Hepatocyte (in vitro differentiated cells): Measurements from ENCODE around the gene PINLYP. TPM values are rescaled to one million over a fixed set of nuclear protein-coding genes. Genes with fewer than 3 reads are reported as not detected.

Source experiments
- DNase-seq: peaks from one replicate; pipeline ENCODE4 v3.0.0-alpha.2; 2016; ENCODE audit warnings: low spot score
- H2AFZ ChIP-seq: fragments of 200-600 bp; sonication (generic); 2 replicates; pipeline ENCODE4 v1.6.0; 2016; ENCODE audit warnings: antibody characterized with exemption, mild to moderate bottlenecking
- H3K27ac ChIP-seq: fragments of 200-600 bp; sonication (generic); 2 replicates; pipeline ENCODE4 v1.5.1; 2016; ENCODE audit warnings: mild to moderate bottlenecking
- H3K27me3 ChIP-seq: fragments of 200-600 bp; sonication (generic); 2 replicates; pipeline ENCODE4 v1.6.1; 2016
- H3K36me3 ChIP-seq: fragments of 200-600 bp; sonication (generic); replicated peaks from 2 replicates; pipeline ENCODE4 v1.5.1; 2016; ENCODE audit warnings: low read depth; ENCODE audit not compliant: insufficient read depth
- H3K4me1 ChIP-seq: fragments of 200-600 bp; sonication (generic); 2 replicates; pipeline ENCODE4 v1.5.1; 2016; ENCODE audit warnings: mild to moderate bottlenecking, moderate library complexity; ENCODE audit not compliant: insufficient read depth
- H3K4me2 ChIP-seq: fragments of 200-600 bp; sonication (generic); 2 replicates; pipeline ENCODE4 v1.6.0; 2016
- H3K4me3 ChIP-seq: fragments of 200-600 bp; sonication (generic); 2 replicates; pipeline ENCODE4 v1.5.1; 2016; ENCODE audit warnings: mild to moderate bottlenecking
- H3K79me2 ChIP-seq: fragments of 200-600 bp; sonication (generic); 2 replicates; pipeline ENCODE4 v1.6.0; 2017; ENCODE audit warnings: mild to moderate bottlenecking
- H3K9me2 ChIP-seq: fragments of 200-600 bp; sonication (generic); replicated peaks from 2 replicates; pipeline ENCODE4 v1.6.0; 2017; ENCODE audit warnings: mild to moderate bottlenecking; ENCODE audit not compliant: insufficient read depth
- H3K9me3 ChIP-seq: fragments of 200-600 bp; sonication (generic); 2 replicates; pipeline ENCODE4 v1.5.1; 2016; ENCODE audit warnings: low read depth, mild to moderate bottlenecking
- H4K20me1 ChIP-seq: fragments of 200-600 bp; sonication (generic); 2 replicates; pipeline ENCODE4 v1.6.0; 2016; ENCODE audit warnings: mild to moderate bottlenecking; ENCODE audit not compliant: insufficient read depth, poor library complexity, severe bottlenecking
- EZH2 ChIP-seq: fragments of 200-600 bp; sonication (generic); IDR thresholded peaks from 2 replicates; pipeline ENCODE4 v1.6.1; 2016; ENCODE audit warnings: antibody characterized with exemption, mild to moderate bottlenecking, borderline replicate concordance
- EZH2phosphoT487 ChIP-seq: fragments of 200-600 bp; sonication (generic); IDR thresholded peaks from one replicate; pipeline ENCODE4 v1.6.1; 2018; ENCODE audit warnings: antibody characterized with exemption, mild to moderate bottlenecking, low read depth, moderate library complexity; ENCODE audit not compliant: unreplicated experiment, severe bottlenecking
- WGBS: methylation state at CpG from one replicate; pipeline ENCODE4 v1.1.6; 2016; ENCODE audit warnings: low lambda C conversion rate; ENCODE audit errors: missing lambda C conversion rate; 5-methylcytosine and 5-hydroxymethylcytosine counted together
- polyA plus RNA-seq: library from polyadenylated mRNA; unstranded; fragments of >200 nt; fragmentation: Nextera tagmentation; extraction: Ambion mirVana; gene quantifications from 2 replicates; pipeline ENCODE4 v1.2.1, GENCODE V29; 2016
- total RNA-seq: library from RNA; depleted of rRNA; stranded (reverse); fragments of >200 nt; gene quantifications from 2 replicates; pipeline ENCODE4 v1.2.3, GENCODE V29; 2014
- TF ChIP-seq, protein P1 (sequence below): fragments of 200-600 bp; sonication (generic); IDR thresholded peaks from 2 replicates; pipeline ENCODE4 v1.5.1; 2016; ENCODE audit warnings: antibody characterized with exemption, mild to moderate bottlenecking; ENCODE audit not compliant: poor library complexity

The PINLYP gene
- total and polyA plus RNA-seq, 2 experiments from 2014 or later, result 4.6 to 11.4 TPM

DNA sequence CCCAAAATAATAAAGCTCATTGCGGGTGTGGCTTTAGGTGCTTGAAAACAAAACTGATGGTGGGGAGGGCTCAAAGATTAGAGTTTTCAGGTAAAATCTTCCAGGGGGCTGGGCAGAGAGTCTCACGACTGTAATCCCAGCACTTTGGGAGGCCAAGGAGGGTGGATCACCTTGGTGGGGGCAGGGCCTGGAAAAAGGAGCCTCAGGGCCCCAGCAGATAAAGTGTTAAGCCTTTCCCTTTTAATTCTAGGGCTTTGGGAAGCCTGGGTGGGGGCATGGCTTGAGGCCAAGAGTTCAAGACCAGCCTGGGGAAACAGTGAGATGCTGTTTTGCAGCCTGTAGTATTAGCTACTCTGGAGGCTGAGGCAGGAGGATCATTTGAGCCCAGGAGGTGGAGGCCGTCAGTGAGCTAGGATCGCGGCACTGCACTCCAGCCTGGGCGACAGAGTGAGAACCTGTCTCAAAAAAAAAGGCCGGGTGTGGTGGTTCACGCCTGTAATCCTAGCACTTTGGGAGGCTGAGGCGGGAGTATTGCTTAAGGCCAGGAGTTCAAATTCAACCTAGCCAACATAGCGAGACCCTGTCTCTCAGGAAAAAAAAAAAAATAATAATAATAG lies 18.6 kb downstream of the PINLYP start:
- no peaks in the 10 kb centered on the region for H3K9me2 ChIP-seq
- no peak overlapping the region for H2AFZ ChIP-seq
- peak overlapping the region; percentile 100 for H3K4me2 ChIP-seq
- no peak for TF ChIP-seq EZH2phosphoT487
- TF ChIP-seq, protein P1, sequence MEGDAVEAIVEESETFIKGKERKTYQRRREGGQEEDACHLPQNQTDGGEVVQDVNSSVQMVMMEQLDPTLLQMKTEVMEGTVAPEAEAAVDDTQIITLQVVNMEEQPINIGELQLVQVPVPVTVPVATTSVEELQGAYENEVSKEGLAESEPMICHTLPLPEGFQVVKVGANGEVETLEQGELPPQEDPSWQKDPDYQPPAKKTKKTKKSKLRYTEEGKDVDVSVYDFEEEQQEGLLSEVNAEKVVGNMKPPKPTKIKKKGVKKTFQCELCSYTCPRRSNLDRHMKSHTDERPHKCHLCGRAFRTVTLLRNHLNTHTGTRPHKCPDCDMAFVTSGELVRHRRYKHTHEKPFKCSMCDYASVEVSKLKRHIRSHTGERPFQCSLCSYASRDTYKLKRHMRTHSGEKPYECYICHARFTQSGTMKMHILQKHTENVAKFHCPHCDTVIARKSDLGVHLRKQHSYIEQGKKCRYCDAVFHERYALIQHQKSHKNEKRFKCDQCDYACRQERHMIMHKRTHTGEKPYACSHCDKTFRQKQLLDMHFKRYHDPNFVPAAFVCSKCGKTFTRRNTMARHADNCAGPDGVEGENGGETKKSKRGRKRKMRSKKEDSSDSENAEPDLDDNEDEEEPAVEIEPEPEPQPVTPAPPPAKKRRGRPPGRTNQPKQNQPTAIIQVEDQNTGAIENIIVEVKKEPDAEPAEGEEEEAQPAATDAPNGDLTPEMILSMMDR, result no peak
- TF ChIP-seq EZH2, result no peak
- no peaks in the 10 kb centered on the region for H3K36me3 ChIP-seq
- H3K27me3 ChIP-seq, result no peaks in the 10 kb centered on the region
- H3K4me1 ChIP-seq, result peaks cover 15% of the 10 kb centered on the region
- no peaks in the 10 kb centered on the region for H3K9me3 ChIP-seq
- H3K79me2 ChIP-seq, result peaks cover 56% of the 10 kb centered on the region
- H4K20me1 ChIP-seq, result peaks cover 6% of the 10 kb centered on the region
- no peak for DNase-seq
- peak overlapping the region; percentile 90 for H3K27ac ChIP-seq
- H3K4me3 ChIP-seq, result peak overlapping the region; percentile 34
- WGBS, result 92% methylated on average over 10 of the region's 10 CpGs

- Histone ChIP-seq H2AFZ (peak overlapping the region; percentile 32), H3K79me2 (peaks cover 57% of the 10 kb centered on the region), H3K27ac (peak overlapping the region; percentile 90), H3K4me3 (peak overlapping the region; percentile 34), H3K4me1 (peaks cover 15% of the 10 kb centered on the region), H3K27me3 (no peaks in the 10 kb centered on the region), H3K4me2 (peak overlapping the region; percentile 100), H3K36me3 (no peaks in the 10 kb centered on the region), H3K9me3 (no peaks in the 10 kb centered on the region), H4K20me1 (peaks cover 6% of the 10 kb centered on the region), H3K9me2 (no peaks in the 10 kb centered on the region)
- peak; percentile 90 for DNase-seq
- TF ChIP-seq, protein P1, result peak; percentile 83
- TF ChIP-seq EZH2phosphoT487, result no peak
- WGBS, result 2% methylated on average over 60 of the region's 64 CpGs
Observed at GRCh38 chr19:43594710-43595604, 19.4 kb downstream of the PINLYP start.

- no peaks in the 10 kb centered on the region for H3K36me3 ChIP-seq
- TF ChIP-seq, protein P1, result no peak
- TF ChIP-seq EZH2phosphoT487 (no peak), EZH2 (no peak)
- peak overlapping the region; percentile 100 for H3K4me2 ChIP-seq
- H3K9me2 ChIP-seq, result no peaks in the 10 kb centered on the region
- no peaks in the 10 kb centered on the region for H3K9me3 ChIP-seq
- H3K27me3 ChIP-seq, result no peaks in the 10 kb centered on the region
- no peak for DNase-seq
- H2AFZ ChIP-seq, result peak overlapping the region; percentile 32
- peaks cover 15% of the 10 kb centered on the region for H3K4me1 ChIP-seq
- H4K20me1 ChIP-seq, result peaks cover 6% of the 10 kb centered on the region
- WGBS, result 1% methylated on average over 18 of the region's 18 CpGs
- H3K27ac ChIP-seq, result peak overlapping the region; percentile 90
- peaks cover 57% of the 10 kb centered on the region for H3K79me2 ChIP-seq
- H3K4me3 ChIP-seq, result peak overlapping the region; percentile 34
Observed at GRCh38 chr19:43595605-43595998, 20.0 kb downstream of the PINLYP start.
